RWPE1 (cell line): ENCODE data around the gene MAN2A1.

Experiments used
- CTCF ChIA-PET: fragments of 350-600 bp; sonication (Branson Sonifier 250); formaldehyde crosslinking; extraction: SDS; loops from one replicate; lab custom pipeline; 2021; lab: Yijun Ruan, JAX
- POLR2A ChIA-PET: fragments of 400-600 bp; formaldehyde crosslinking; extraction: SDS; loops from one replicate; lab custom pipeline; 2020; ENCODE audit warnings: antibody characterized with exemption; ENCODE audit not compliant: low non-redundant PET; lab: Yijun Ruan, JAX
- DNase-seq: peaks from one replicate; pipeline ENCODE4 v3.0.0; 2012; ENCODE audit warnings: low spot score
- H3K27ac ChIP-seq: fragments of 450-650 bp; 2 replicates; pipeline ENCODE4 v1.5.1; 2017
- TF ChIP-seq, protein P1 (sequence below): fragments of 450-650 bp; conservative IDR thresholded peaks from 2 replicates; pipeline ENCODE4 v1.5.1; 2017; ENCODE audit warnings: low read depth, mild to moderate bottlenecking

Gene MAN2A1

GRCh38 chr5:109689740-109690241 is at the start of gene MAN2A1:
Gene MAN2A1, plus strand, starts transcription at chr5:109689927. Its CDS starts 491 bp downstream, at chr5:109690418.
- ChIA-PET CTCF (interaction anchor here (0.6 to 1.0 kb wide), 3 partner anchors 75 to 529 kb away, joined by 3 to 4 read pairs (median 3); no protein-coding TSS in a partner anchor), POLR2A (interaction anchor here (0.6 to 1.0 kb wide), 3 partner anchors 14 to 1049 kb away, joined by 3 read pairs; partner anchors contain the start of gene SLC25A46)
- peak within 1 kb of the TSS; percentile 98 for H3K27ac ChIP-seq
- TF ChIP-seq, protein P1, sequence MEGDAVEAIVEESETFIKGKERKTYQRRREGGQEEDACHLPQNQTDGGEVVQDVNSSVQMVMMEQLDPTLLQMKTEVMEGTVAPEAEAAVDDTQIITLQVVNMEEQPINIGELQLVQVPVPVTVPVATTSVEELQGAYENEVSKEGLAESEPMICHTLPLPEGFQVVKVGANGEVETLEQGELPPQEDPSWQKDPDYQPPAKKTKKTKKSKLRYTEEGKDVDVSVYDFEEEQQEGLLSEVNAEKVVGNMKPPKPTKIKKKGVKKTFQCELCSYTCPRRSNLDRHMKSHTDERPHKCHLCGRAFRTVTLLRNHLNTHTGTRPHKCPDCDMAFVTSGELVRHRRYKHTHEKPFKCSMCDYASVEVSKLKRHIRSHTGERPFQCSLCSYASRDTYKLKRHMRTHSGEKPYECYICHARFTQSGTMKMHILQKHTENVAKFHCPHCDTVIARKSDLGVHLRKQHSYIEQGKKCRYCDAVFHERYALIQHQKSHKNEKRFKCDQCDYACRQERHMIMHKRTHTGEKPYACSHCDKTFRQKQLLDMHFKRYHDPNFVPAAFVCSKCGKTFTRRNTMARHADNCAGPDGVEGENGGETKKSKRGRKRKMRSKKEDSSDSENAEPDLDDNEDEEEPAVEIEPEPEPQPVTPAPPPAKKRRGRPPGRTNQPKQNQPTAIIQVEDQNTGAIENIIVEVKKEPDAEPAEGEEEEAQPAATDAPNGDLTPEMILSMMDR, result no peak
- peak; percentile 78 for DNase-seq

- POLR2A ChIA-PET, result no interaction called here
- no peak for DNase-seq
- CTCF ChIA-PET, result interaction anchor here (1.2 kb wide), 1 partner anchor 22 kb away, joined by 3 read pairs; no protein-coding TSS in a partner anchor
- no peak overlapping the region for H3K27ac ChIP-seq
- TF ChIP-seq, protein P1, result no peak
These were observed 48.8 kb upstream of the MAN2A1 start for GRCh38 chr5:109640976-109641375.

- ChIA-PET CTCF (no interaction called here), POLR2A (no interaction called here)
- H3K27ac ChIP-seq, result no peak overlapping the region
- DNase-seq, result no peak
- TF ChIP-seq, protein P1, result no peak
These were observed 45.9 kb upstream of the MAN2A1 start for GRCh38 chr5:109643791-109644350.

DNA sequence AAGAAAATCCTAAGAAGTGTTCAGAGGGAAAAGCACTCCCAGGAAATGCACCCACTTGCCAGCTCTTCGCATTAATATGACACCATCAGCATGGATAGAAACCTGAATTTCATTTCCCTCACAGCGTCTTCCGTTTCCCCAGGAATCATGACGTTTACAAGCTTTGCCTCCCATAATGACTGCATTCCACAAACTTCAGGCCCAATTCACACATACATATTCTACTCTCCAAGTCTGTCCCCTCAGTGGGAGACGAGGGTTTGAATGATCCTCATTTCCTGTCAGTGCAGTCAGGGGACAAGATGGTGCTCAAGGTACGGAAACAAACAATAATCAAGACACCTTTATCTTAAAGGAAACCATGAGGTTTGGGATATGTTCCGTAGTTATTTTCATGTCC is 44.9 kb upstream of the MAN2A1 start:
- DNase-seq, result no peak
- TF ChIP-seq, protein P1, result no peak
- no peak overlapping the region for H3K27ac ChIP-seq
- ChIA-PET POLR2A (no interaction called here), CTCF (interaction anchor here (0.5 to 0.6 kb wide), 2 partner anchors 18 to 199 kb away, joined by 3 to 4 read pairs; no protein-coding TSS in a partner anchor)

- H3K27ac ChIP-seq, result no peak overlapping the region
- CTCF ChIA-PET, result interaction anchor here (0.5 kb wide), 1 partner anchor 198 kb away, joined by 4 read pairs; no protein-coding TSS in a partner anchor
- no peak for DNase-seq
- TF ChIP-seq, protein P1, result no peak
- POLR2A ChIA-PET, result no interaction called here
These were observed 44.0 kb upstream of the MAN2A1 start for GRCh38 chr5:109645707-109646192.

DNA sequence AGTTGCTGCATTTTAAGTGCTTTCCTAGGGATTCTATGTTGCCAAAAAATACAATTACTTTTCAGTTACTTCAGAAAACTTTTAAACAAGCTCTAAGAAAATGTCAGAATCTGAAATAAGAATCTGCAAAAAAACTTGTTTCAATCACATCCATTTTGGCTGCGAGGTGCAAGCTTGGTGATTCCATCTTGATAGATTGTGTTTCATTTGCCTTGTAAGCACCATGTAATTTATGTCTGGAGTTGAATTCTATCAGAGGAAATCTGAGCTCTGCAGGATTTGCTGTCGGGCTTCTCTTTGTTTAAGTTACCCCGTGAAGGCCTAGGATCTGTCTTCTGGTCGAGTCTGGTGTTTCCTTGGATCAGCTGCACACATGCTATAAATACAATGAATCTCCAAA is 40.4 kb upstream of the MAN2A1 start:
- no peak for DNase-seq
- ChIA-PET POLR2A (no interaction called here), CTCF (no interaction called here)
- H3K27ac ChIP-seq, result no peak overlapping the region
- TF ChIP-seq, protein P1, result no peak
